HG02884 (cell line): ENCODE results near the gene KAZN.
"Not testable (repeated sequence)": the region's sequence is repeated elsewhere in the genome, so short reads cannot be mapped to it uniquely, and the experiment has no call there.

Source experiments
- ATAC-seq: cut with Tn5 transposase; IDR thresholded peaks from one replicate; pipeline ENCODE4 v1.9.1; 2021; ENCODE audit warnings: mild to moderate bottlenecking, moderate library complexity; ENCODE audit not compliant: unreplicated experiment

Gene KAZN

DNA sequence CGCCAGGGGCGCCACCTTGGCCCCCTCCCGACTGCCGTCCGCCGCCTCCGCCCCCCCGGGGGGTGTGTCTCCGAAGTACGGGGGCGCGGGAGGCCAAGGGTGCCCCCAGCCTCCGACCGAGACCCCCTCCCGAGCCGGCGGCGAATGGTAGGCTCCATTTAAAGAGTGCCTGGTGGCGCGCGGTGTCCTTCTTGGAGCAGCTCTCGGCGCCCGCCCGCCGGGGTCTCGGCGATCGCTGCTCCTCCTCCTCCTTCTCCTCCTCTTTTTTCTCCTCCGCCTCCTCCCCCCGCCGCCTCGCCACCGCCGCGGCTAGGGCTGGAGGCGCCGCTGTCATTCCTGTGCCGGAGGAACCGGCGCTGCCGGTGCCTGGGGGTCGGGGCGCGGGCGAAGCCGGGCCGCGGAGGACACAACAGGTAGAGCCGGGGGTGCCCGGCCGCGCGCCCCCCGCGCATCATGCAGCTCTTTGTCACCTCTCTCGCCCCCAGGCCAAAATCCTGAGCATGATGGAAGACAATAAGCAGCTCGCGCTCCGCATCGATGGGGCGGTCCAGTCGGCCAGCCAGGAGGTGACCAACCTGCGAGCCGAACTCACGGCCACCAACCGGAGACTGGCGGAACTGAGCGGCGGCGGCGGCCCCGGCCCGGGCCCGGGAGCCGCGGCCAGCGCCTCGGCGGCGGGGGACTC is at the start of gene KAZN:
TSS of gene KAZN (plus strand) at position 188 of the 685 bp plus-strand sequence.
- ATAC-seq: no peak

DNA sequence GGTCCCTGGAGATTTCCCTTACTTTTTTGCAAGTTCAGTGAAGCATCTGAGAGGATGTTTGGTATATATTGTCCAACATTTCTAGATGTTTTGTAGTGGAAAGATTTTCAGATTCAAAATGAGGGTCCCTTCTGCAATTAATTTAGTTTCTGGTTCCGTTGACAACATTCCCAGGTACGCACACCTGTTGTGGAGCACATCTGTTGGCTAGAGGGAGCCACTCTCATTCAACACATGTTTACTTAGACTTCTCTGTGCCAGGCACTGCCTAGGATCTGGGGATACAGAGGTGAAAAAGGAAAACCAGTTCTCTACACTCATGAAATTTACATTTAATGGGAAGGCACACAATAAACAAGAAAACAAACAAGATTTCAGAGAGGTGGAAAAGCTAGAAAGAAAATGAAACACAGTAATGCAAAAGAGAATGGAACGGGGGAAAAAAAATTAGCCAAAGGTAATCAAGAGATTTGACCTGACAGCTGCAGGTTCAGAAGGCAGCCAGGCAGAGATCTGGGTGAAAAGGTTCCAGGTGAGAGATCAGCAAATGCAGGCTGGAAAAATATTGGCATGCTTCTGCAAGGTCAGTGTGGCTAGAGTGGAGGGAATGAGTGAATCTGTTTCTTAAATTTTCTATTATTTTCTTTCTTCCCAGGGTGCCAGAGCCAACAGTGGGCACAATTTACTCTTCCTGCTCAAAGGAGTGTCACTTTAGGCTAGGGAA is 48.4 kb upstream of the KAZN start:
- ATAC-seq: no peak

DNA sequence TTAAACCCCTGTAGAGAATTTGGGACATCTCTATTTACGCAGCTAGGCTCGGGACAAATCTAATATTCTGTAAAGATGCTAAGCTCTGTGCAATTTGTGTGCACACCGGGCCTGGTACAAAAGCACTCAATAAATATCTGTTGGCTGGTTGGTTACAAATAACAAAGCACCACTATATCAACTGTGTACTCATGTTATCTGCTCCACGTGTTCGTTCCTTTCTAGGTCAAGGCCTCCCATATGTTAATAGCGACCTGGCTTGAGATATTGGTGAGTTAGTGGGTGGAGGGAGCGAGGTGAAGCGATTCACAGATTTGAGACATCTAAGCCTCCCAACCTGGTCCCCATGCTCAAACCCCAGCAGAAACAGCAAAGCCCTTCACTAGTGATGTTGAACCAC is 47.1 kb upstream of the KAZN start:
- no peak for ATAC-seq

DNA sequence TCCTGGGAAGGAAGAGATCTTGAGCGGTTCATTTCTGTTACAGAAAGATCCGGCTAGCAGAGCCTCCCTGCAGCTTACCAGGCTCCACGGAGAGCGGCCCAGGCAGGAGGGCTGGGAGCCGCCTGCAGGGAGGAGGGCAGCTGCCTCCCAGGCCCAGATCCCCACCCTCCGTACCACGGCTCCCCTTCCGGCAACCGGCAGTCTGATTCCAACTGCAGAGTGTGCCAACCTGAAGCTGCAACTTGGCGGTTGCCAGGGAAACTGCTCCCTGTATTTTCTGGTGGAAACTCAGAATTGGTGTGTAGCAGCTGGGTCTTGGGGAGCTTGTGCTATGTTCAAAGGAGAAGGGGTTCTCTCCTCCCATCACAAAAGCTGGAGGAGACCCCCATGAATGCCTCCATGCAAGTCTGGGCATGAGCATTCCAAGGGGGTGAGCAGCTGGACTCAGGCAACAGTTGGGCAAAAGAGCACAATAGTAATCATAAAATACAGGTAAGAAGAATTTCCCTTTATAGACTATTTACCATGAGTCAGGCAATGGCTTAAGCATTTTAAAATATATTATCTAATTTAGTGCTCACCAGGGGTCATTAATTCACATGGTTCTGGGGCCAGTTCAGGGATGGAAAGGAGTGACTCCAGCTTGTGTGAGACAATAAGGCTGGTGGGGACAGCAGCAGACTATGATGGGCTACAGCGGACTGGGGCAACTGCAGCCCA is 46.1 kb upstream of the KAZN start:
- ATAC-seq: no peak

DNA sequence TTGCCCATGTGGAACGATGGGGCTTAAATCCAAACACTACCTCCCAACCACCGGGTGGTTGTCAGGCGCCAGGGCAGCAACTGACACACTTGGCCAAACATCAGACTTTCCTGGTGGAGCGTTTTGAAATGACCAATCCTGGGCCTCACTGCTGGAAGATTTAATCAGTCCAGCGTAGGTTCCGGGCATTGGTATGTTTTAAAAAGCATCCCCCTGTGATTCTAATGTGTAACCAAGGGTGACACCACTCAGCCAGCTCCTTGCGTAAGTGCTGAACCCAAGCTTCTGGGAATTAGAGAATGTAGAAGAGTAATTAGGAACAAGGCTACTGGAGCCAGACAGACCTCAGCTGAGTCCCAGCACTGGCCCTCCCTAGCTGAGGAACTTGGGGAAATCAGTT is 44.8 kb upstream of the KAZN start:
- no peak for ATAC-seq

DNA sequence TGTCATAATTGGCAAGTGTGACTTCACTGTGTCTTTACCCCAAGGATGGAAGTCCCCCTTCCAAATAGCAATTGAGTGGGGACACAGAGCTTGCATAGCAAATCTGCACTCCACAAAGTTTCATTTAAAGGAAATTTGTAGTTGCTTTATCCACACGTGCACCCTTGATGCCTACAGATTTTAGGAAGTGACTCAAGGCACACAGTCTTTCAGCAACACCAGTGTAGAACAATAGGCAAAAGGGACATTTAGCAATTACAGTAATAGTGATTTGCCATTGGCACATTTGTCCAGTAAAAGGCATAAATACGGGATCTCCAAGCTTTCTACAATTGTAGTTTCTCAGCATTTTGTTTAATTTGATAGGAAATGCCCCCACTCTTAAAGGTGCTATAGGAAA is 43.4 kb upstream of the KAZN start:
- no peak for ATAC-seq

DNA sequence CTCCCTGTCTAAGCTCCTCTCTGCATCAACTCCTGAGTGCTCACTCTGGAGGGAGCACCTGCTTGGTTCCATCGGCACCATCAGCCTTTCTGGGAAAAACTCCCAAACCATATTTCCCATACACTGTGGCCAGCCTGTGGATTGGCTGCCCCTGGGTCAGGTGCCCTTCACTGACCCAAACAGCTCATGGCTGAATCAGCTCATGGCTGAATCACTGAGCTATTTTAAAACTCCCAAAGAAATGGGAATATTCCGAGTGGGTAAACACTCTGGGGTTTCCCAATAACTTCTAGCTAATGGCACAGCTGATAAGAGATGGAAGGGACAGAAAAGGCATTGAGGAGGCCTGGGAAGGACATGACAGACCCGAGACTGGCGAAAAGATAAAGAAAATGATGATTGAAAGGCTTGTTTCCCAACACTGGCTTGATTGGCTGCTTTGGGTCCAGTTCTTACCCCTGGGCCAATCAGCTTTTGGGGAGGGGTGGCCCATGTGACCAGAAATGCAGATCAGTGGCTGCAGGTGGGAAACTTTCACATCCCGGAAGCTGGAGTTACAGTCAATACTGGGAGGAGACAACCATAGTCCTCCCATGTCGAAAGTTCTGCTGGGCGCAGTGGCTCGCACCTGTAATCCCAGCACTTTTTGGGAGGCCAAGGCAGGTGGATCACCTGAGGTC is 37.3 kb upstream of the KAZN start:
- no peak for ATAC-seq

DNA sequence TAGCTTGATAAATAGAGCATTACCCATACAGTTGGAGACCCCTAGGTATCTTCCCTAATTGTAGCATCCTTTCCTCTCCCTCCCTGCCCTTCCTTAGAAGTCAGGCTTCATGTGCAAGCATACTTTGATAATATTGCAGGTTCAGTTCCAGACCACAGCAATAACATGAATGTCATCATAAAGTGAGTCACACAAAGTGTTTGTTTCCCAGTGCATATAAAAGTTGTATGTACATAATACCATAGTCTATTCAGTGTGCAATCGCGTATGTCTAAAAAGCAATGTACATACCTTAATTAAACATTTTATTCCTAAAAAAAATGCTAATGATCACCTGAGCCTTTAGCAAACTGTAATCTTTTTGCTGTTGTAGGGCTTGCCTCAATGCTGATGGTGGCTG is 33.4 kb upstream of the KAZN start:
- no peak for ATAC-seq

DNA sequence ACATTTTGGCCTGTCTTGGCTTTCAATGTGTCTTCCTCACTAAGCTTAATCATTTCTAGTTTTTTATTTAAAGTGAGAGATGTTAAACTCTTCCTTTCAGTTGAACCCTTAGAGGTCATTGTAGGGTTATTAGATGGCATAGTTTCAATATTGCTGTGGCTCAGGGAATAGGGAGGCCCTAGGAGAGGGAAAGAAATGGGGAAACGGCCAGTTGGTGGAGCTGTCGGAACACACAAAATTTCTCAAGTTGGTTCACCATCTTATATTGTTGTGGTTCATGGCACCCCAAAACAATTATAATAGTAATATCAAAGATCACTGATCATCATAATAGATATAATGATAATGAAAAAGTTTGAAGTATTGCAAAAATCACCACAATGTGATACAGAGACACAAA is 31.4 kb upstream of the KAZN start:
- ATAC-seq: no peak

DNA sequence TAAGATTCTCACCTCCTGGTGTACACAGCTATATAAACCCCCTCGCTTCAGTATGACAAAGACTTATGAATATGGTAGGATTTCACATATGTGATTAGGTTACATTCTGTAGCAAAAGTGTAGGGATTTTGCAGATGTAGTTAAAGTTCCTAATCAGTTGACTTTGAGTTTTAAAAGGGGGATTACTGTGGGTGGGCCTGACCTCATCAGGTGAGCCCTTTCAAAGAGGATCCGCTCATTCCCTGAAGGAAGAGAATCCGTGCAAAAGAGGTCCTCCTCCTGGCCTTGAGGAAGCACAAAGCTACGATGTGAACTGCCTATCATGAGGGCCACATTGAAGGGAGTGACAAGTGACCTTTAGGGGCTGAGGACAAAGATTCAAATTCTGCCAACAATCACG is 30.6 kb upstream of the KAZN start:
- ATAC-seq: no peak

DNA sequence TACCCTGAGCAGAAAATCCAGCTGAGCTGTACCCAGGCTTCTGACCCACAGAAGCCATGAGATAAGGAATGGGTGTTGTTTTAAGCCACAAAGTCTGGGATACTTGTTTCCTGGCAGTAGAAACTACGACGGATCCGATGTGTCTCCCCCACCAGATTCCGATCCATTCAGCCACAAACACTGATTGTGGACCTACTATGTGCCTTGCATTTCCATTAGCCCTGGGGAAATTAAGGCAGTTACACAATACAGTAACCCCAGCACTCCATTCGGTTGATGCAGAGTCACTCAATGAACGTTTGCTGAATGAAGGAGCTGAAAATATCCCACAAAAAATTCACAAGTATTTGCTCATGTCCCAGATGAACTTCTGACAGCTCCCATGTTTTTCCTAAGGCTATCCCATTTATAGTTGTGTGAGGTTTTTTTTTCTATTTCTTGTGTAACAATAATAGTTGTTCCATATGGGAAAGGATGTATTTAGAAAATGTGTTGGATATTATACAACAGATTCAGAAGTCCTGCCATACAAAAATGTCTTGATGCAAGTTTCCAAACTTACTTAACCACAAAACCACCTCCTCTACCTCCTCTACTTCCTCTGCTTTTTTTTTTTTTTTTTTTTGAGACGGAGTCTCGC is 29.6 kb upstream of the KAZN start:
- no peak for ATAC-seq

DNA sequence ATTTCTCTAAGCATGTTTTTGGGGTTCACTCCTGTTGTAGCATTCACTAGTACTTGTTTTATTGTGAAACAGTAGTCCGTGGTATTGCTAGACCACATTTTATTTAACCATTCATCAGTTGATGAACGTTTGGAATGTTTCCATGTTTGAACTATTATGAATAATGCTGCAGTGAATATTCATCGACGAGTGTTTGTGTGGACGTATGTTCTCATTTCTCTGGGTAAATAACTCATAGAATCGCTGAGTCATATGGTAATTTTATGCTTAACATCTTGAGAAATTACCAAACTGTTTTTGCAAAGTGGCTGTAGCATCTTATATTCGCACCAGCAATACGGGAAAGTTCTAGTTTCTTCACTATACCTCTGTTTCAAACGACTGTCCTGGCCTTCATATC is 28.0 kb upstream of the KAZN start:
- ATAC-seq: no peak

DNA sequence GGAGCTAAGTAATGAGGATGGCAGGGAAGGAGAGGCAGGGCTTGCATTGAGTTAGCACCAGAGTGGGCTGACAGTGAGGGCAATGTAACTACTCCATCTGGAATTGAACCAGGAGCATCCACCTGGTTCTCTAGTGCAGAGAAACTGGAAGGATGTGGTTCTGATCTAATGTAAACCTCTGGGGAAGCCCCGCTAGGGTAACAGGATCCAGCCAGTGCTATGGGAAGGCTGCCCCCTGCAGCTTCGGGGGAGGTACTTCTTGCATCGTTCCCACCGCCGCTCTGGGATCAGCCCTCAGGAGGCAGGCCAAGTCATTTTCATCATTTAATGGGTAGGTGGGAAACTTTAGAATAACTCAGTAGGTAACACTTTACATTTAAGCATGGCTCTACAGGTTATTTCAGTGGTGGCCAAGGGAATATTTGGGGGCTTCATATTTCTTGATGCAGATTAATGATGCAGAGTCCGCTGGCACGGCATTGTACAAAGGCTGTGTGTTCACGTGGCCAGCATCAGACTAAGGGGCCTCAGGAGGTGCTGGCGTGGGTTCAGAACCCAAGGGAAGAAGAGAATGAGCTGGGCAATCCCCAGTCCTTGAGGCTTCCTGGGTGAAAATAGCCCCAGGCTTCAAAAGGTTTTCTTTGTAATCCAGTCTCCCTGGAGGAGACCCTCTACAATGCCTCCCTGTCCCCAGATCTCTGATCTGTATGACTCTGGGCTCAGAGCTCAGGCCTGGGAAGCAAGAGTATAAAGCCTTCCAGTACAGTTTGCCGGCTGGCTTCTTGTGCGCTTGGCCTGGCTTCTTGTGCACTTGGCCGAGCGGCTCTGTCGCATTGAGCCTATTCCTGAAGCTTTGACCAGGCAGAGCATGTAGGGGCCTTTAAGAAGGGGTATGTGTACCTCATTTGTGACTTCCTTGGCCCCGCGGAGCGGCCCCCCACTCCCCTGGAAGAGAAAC is 26.4 kb upstream of the KAZN start:
- ATAC-seq: no peak

DNA sequence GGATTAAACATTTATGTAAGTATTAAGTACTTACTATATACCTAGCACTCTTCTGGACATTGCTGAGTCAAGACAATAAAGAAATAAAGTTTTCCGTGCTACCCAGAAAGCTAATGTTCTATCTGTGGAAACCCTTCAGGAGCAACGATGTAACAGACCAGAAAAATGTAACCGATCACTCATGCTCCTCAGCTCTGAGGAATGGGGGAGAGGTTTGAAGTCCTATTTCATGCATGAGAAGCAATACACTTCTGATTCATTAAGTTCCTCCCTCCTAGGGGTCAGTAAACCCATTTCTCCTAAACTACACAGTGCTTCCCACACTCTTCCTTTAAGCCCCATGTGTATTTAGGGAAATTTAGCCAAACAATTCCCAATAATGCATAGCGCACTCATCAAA is 25.6 kb upstream of the KAZN start:
- no peak for ATAC-seq

DNA sequence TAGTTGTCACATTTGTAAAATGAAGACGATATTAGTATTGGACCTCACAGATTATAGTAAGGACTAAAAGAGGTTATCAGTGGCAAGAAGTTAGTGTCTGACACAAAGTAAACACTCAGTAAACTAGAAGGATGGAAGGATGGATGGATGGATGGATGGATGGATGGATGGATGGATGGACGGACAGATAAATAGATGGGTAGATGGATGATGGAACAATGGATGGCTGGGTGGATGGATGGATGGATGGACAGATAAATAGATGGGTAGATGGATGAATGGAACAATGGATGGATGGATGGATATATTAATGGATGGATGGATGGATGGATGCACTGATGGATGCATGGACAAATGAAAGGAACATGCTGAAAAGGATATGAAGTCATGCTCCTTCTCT is 22.3 kb upstream of the KAZN start:
- no peak for ATAC-seq

DNA sequence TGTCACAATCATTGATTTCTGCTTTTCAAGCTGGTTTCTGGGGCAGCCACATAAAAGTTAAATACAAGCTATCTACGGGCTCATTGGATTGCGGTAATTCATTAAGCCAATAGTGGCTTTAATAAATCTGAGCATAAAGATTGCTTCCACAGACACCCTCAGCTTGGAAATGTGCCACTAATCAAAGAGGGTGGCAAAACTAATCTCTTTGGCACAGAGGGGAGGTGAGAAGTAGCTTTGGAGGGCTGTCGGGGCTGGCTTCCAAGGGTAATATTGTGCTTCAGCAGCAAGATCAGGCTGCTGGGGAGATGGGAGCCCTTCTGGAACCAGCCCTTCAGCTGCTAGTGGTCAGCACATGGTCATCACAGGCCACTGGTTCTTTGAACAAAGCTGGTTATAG is 21.2 kb upstream of the KAZN start:
- no peak for ATAC-seq

DNA sequence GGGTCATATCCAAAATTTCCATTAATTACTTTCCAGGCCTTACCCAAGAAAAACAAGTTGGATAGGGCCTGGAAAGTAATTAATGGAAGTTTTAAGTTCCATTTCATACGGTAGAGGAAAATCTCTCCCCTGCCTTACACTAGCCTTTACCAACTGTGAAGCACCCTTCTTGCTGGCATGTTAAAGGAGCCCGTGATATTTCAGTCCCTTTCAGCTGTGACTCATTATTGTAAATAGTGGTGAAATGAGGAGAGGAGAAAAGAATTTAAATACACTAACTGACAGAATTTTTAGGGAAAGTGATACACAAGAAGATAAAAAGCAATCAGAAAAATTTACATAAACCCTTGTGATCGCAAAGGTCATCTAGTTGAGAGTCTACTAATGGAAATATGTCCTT is 20.3 kb upstream of the KAZN start:
- no peak for ATAC-seq

DNA sequence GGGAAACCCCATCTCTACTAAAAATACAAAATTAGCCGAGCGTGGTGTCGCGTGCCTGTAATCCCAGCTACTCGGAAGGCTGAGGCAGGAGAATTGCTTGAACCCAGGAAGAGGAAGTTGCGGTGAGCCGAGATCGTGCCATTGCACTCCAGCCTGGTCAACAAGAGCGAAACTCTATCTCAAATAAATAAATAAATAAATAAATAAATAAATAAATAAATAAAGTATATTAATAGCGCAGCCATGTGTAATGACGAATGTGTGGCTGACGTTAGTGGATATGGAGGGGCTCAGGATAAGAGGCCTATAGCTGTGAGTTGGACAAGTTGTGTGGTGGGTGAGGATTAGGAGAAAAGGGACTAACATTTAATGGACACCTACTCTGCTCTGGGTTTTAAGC is 18.2 kb upstream of the KAZN start:
- not testable (repeated sequence) for ATAC-seq

DNA sequence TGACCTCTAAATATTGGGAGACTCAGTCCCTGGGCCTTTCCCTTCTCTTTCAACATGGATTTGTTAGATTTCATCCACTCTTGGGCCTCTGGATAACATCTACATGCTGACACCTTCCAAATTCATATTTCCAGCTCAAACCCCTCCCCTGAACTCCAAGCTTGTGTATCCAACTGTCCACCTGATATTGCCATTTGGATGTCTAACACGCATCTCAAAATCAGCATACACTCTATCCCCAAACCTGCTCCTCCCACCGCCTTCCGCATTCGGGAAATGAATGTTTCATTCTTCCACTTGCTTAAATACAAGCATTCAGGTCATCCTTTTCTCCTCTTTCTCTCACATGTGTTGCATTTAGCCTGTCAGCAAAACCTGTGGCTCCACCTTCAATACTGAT is 17.5 kb upstream of the KAZN start:
- no peak for ATAC-seq

DNA sequence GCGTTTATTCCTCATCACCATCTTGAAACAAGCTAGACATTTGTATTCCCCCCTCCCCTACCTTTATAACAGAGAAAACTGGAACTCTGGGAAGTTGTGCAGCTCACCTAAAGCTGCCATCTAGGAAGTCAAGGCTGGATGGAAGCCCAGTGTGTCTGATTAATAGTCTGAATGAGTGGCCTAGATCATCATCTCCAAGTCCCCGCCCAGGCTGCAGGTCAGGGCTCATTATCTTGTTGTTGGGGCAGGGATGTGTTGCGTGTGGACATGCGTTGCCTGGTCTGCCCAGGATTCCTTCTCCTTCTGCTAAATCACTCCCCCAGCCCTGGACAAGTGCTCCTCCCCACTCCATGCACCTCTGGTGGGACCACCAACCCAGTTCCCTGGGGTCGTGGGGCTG is 14.7 kb upstream of the KAZN start:
- no peak for ATAC-seq
